GM12891 (cell line): ENCODE measurements around the gene ALS2CL.

ENCODE experiments used
- DNase-seq: peaks from one replicate; pipeline ENCODE4 v3.0.0; 2011; ENCODE audit warnings: low spot score; ENCODE audit not compliant: insufficient read length
- FAIRE-seq: peaks from 2 replicates; lab custom pipeline; 2011; peaks lifted over from hg19 to GRCh38; lab: Jason Lieb, UNC
- PAX5 ChIP-seq: IDR thresholded peaks from 2 replicates; pipeline ENCODE4 v1.6.1; 2011; ENCODE audit warnings: low read length, moderate library complexity, mild to moderate bottlenecking; ENCODE audit not compliant: insufficient read depth, severe bottlenecking
- POLR2A ChIP-seq: IDR thresholded peaks from 2 replicates; pipeline ENCODE4 v1.6.1; 2011; ENCODE audit warnings: low read depth, low read length, control low read depth
- POLR2AphosphoS5 ChIP-seq: IDR thresholded peaks from 2 replicates; pipeline ENCODE4 v1.6.1; 2011; ENCODE audit warnings: low read depth, low read length, control low read depth
- POU2F2 ChIP-seq: IDR thresholded peaks from 2 replicates; pipeline ENCODE4 v1.6.1; 2011; ENCODE audit warnings: low read depth, mild to moderate bottlenecking, control low read depth, low read length, moderate library complexity
- SPI1 ChIP-seq: IDR thresholded peaks from 2 replicates; pipeline ENCODE4 v1.6.1; 2011; ENCODE audit warnings: low read depth, low read length, control low read depth
- TAF1 ChIP-seq: IDR thresholded peaks from 2 replicates; pipeline ENCODE4 v1.6.1; 2011; ENCODE audit warnings: low read depth, low read length, control low read depth

The ALS2CL gene

GRCh38 chr3:46660543-46661523, 32.6 kb downstream of the ALS2CL start:
- no peak for FAIRE-seq
- DNase-seq, result peak; percentile 5
- TF ChIP-seq POU2F2, result no peak
- no peak for TF ChIP-seq SPI1
- no peak for TF ChIP-seq PAX5
- TF ChIP-seq POLR2A, result no peak
- no peak for TF ChIP-seq POLR2AphosphoS5
- TF ChIP-seq TAF1, result no peak

- DNase-seq (no peak), FAIRE-seq (no peak)
- TF ChIP-seq PAX5 (no peak), POU2F2 (no peak), POLR2A (no peak), POLR2AphosphoS5 (no peak), TAF1 (no peak), SPI1 (no peak)
Measured at GRCh38 chr3:46660003-46660402, 33.5 kb downstream of the ALS2CL start.

- FAIRE-seq (no peak), DNase-seq (no peak)
- no peak for TF ChIP-seq SPI1
- TF ChIP-seq PAX5, result no peak
- TF ChIP-seq POLR2A, result no peak
- TF ChIP-seq POLR2AphosphoS5, result no peak
Measured at GRCh38 chr3:46659285-46659684, 34.2 kb downstream of the ALS2CL start.

GRCh38 chr3:46656778-46657556, 36.5 kb downstream of the ALS2CL start:
- no peak for TF ChIP-seq SPI1
- no peak for TF ChIP-seq POU2F2
- TF ChIP-seq POLR2A, result no peak
- TF ChIP-seq TAF1, result no peak
- TF ChIP-seq PAX5, result no peak
- TF ChIP-seq POLR2AphosphoS5, result no peak
- no peak for DNase-seq
- FAIRE-seq, result no peak

- TF ChIP-seq POLR2A (no peak), TAF1 (no peak), PAX5 (no peak), SPI1 (no peak), POU2F2 (no peak), POLR2AphosphoS5 (no peak)
- no peak for FAIRE-seq
- no peak for DNase-seq
Measured at GRCh38 chr3:46655271-46655670, 38.2 kb downstream of the ALS2CL start.

GRCh38 chr3:46651084-46651483, 42.4 kb downstream of the ALS2CL start:
- FAIRE-seq, result no peak
- no peak for DNase-seq
- TF ChIP-seq POU2F2 (no peak), PAX5 (no peak), POLR2AphosphoS5 (no peak)

- no peak for TF ChIP-seq POLR2A
- TF ChIP-seq SPI1, result no peak
- no peak for TF ChIP-seq POU2F2
- no peak for TF ChIP-seq POLR2AphosphoS5
- TF ChIP-seq PAX5, result no peak
- TF ChIP-seq TAF1, result no peak
- FAIRE-seq, result no peak
- no peak for DNase-seq
Measured at GRCh38 chr3:46649436-46649835, 44.0 kb downstream of the ALS2CL start.

GRCh38 chr3:46648096-46648495, 45.4 kb downstream of the ALS2CL start:
- DNase-seq, result no peak
- no peak for FAIRE-seq
- TF ChIP-seq POLR2AphosphoS5 (no peak), TAF1 (no peak), POU2F2 (no peak), PAX5 (no peak), SPI1 (no peak), POLR2A (no peak)

GRCh38 chr3:46646700-46647099, 46.8 kb downstream of the ALS2CL start:
- DNase-seq (no peak), FAIRE-seq (no peak)

More at GRCh38 chr3:46646700-46647099, 46.8 kb downstream of the ALS2CL start:
- no peak for TF ChIP-seq PAX5
- TF ChIP-seq TAF1, result no peak
- no peak for TF ChIP-seq POLR2AphosphoS5
- TF ChIP-seq POLR2A, result no peak
- no peak for TF ChIP-seq SPI1
- TF ChIP-seq POU2F2, result no peak
